ENCODE results near the gene NDC80. TPM values are rescaled to one million over a fixed set of nuclear protein-coding genes. Genes with fewer than 3 reads are reported as not detected.
"Not testable (repeated sequence)": the region's sequence is repeated elsewhere in the genome, so short reads cannot be mapped to it uniquely, and the experiment has no call there.

NDC80 gene
- total RNA-seq, 1 donor from 2014 or later, result 0.26 TPM

DNA sequence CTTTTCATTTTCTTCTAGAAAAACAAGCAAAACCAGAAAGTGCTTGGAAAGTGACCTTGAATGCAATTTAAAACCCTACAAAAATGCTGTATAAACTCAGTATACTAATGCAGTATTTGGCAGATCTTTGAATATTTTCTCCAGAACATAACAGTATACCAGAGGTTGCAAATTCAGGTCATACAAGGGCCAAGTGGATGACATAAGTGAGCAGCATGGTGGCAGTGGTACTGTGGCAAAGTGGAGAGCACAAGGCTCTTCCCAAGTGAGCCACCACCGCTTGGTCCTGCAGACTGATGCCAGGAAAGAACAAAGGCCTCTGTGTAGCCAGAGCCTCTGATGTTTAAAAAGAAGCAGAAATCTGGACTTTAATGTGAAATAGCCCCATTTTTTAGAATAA is 33.1 kb upstream of the NDC80 start:
- DNase-seq (ENCODE audit: low read depth) (no peak), FAIRE-seq (no peak)
- TF ChIP-seq, protein P1, sequence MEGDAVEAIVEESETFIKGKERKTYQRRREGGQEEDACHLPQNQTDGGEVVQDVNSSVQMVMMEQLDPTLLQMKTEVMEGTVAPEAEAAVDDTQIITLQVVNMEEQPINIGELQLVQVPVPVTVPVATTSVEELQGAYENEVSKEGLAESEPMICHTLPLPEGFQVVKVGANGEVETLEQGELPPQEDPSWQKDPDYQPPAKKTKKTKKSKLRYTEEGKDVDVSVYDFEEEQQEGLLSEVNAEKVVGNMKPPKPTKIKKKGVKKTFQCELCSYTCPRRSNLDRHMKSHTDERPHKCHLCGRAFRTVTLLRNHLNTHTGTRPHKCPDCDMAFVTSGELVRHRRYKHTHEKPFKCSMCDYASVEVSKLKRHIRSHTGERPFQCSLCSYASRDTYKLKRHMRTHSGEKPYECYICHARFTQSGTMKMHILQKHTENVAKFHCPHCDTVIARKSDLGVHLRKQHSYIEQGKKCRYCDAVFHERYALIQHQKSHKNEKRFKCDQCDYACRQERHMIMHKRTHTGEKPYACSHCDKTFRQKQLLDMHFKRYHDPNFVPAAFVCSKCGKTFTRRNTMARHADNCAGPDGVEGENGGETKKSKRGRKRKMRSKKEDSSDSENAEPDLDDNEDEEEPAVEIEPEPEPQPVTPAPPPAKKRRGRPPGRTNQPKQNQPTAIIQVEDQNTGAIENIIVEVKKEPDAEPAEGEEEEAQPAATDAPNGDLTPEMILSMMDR (IDR thresholded peaks at IDR 0.05; ENCODE audit: insufficient read depth, low read length, severe bottlenecking), result no peak
- Histone ChIP-seq H3K4me3 (ENCODE audit: low read depth, low read length) (no peak overlapping the region), H3K27me3 (ENCODE audit: control insufficient read depth, insufficient read depth, low read length) (no peaks in the 10 kb centered on the region), H3K36me3 (ENCODE audit: control insufficient read depth, insufficient read depth, low read length) (no peaks in the 10 kb centered on the region)

GRCh38 chr18:2538844-2539243 is 32.5 kb upstream of the NDC80 start:
- Histone ChIP-seq H3K27me3 (ENCODE audit: control insufficient read depth, insufficient read depth, low read length) (no peaks in the 10 kb centered on the region), H3K36me3 (ENCODE audit: control insufficient read depth, insufficient read depth, low read length) (no peaks in the 10 kb centered on the region), H3K4me3 (ENCODE audit: low read depth, low read length) (no peak overlapping the region)
- DNase-seq (ENCODE audit: low read depth) (no peak), FAIRE-seq (no peak)
- TF ChIP-seq, protein P1 (IDR thresholded peaks at IDR 0.05; ENCODE audit: insufficient read depth, low read length, severe bottlenecking), result no peak

DNA sequence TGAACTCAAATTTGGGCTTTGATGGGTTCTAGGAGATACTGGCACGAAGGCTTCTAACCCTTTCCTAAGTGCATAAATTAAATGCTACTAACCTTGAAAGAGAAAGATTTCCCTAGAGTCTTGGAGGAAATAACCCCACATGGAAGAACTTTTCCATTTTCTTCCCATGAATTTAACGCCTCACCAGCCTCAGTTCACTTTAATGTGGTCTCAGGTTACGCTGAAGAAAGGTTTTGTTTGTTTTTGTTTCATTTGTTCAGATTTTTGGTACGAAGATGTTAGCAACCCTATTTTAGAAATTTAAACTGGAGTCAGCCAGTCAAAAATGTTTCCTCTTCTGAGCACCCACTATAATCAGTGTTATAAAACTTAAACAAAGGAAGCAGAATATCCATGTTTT is 30.8 kb upstream of the NDC80 start:
- TF ChIP-seq, protein P1 (IDR thresholded peaks at IDR 0.05; ENCODE audit: insufficient read depth, low read length, severe bottlenecking), result no peak
- no peak for FAIRE-seq
- H3K4me3 ChIP-seq (ENCODE audit: low read depth, low read length), result no peak overlapping the region
- DNase-seq (ENCODE audit: low read depth), result no peak
- no peaks in the 10 kb centered on the region for H3K36me3 ChIP-seq (ENCODE audit: control insufficient read depth, insufficient read depth, low read length)
- no peaks in the 10 kb centered on the region for H3K27me3 ChIP-seq (ENCODE audit: control insufficient read depth, insufficient read depth, low read length)

DNA sequence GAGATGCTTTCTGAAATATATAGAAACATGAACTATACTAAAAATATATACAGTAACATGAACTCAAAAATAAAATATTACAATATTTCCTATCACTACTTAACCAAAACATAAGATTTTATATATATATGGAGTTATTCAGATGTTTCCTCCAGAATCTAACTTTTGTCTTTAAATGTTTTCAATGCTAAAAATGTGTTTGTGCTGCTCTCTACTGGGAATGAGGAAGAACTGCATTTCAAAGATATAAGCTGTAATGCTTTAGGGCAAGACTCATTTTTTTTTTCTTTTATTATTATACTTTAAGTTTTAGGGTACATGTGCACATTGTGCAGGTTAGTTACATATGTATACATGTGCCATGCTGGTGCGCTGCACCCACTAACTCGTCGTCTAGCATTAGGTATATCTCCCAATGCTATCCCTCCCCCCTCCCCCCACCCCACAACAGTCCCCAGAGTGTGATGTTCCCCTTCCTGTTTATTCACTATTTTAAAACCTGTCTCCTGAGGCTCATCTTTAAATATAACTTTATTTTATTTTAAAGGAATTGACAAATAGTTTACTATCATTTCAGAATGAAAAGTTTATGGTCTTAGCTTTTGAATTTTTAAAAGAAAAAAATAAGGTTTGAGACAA is 29.3 kb upstream of the NDC80 start:
- FAIRE-seq; H3K27me3 ChIP-seq (ENCODE audit: control insufficient read depth, insufficient read depth, low read length); H3K4me3 ChIP-seq (ENCODE audit: low read depth, low read length); H3K36me3 ChIP-seq (ENCODE audit: control insufficient read depth, insufficient read depth, low read length): not testable (repeated sequence)
- TF ChIP-seq, protein P1 (IDR thresholded peaks at IDR 0.05; ENCODE audit: insufficient read depth, low read length, severe bottlenecking), result peak; percentile 33
- peak; percentile 40 for DNase-seq (ENCODE audit: low read depth)

- DNase-seq (ENCODE audit: low read depth), result no peak
- no peak for FAIRE-seq
- Histone ChIP-seq H3K4me3 (ENCODE audit: low read depth, low read length) (no peak overlapping the region), H3K27me3 (ENCODE audit: control insufficient read depth, insufficient read depth, low read length) (no peaks in the 10 kb centered on the region), H3K36me3 (ENCODE audit: control insufficient read depth, insufficient read depth, low read length) (peaks cover 1% of the 10 kb centered on the region)
- TF ChIP-seq, protein P1 (IDR thresholded peaks at IDR 0.05; ENCODE audit: insufficient read depth, low read length, severe bottlenecking), result no peak
These were observed 26.2 kb upstream of the NDC80 start for GRCh38 chr18:2545155-2545554.
